A549 treated with ZK216348 at 1 μM for 4 hours (cell line): ENCODE measurements around the gene OR7G2. TPM values are rescaled to one million over a fixed set of nuclear protein-coding genes. Genes with fewer than 3 reads are reported as not detected.

Experiments used
- total RNA-seq: library from RNA; stranded (reverse); fragments of 200-300 nt; extraction: Qiagen RNA extraction; gene quantifications from 5 replicates; pipeline ENCODE4 v1.2.3, GENCODE V29; 2022; ENCODE audit warnings: low read depth

The OR7G2 gene
- total RNA-seq = not detected in 5 replicates

DNA sequence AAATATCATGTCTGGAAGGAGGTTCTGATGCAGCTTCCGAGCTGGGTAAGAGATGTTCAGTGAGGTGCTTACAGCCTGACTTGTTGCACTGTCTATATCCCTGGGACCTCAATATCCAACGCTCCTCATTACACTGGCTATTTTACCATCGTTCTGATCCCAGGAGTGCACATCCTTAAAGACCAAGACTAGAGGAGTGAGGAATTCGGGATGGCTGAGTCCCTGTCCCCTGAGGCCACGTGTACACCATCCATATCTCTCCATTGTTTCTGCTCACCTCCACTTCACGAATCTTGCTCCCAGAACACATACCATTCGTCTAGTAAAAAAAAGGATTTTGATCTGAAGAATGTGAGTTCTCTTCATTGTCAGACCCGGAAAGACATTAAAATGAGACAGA is at the start of gene OR7G2:
OR7G2 (minus strand) TSS at position 101 of the 400 bp plus-strand sequence. CDS start 4,232 bp downstream, outside the sequence.

GRCh38 chr19:9140159-9140874 is 33.0 kb upstream of the OR7G2 start, which contains the start of gene ZNF317:
Gene ZNF317 (plus strand): TSS chr19:9140397. CDS start chr19:9156017, 15,620 bp downstream.

GRCh38 chr19:9126900-9127405 is 19.7 kb upstream of the OR7G2 start, which contains the start of gene OR7G3:
Gene OR7G3 (minus strand): TSS chr19:9126950. CDS start chr19:9126950, 0 bp downstream.

DNA sequence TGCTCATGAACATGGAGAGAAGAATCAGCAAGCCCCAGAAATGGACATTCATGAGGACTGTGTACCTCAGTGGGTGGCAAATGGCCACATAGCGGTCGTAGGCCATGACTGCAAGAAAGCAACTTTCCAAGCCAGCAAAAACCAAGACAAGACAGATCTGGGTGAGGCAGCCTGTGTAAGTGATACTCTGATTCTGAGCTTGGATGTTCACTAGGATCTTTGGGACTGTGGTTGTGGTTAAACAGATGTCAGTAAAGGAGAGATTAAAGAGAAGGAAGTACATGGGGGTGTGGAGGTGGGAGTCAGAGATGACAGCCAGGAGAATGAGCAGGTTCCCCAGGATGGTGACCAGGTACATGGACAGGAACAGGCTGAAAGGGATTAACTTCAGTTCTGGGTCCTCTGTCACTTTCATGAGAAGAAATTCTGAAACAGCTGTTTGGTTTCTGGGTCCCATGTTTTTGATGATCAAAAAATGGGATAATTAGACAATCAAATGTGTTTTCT is 8.1 kb upstream of the OR7G2 start, which contains the start of gene OR7G1:
OR7G1 (minus strand) TSS at position 457 of the 507 bp plus-strand sequence; CDS start at position 457, 0 bp downstream.

GRCh38 chr19:9086761-9087160 is 20.5 kb downstream of the OR7G2 start, which contains the start of gene OR1M1:
Gene OR1M1 (plus strand): TSS chr19:9087061. CDS start chr19:9093245, 6,184 bp downstream.

Other genes with a start within 250 kb of the OR7G2 start
- under 0.01 to 0.09 TPM (median 0.06 TPM) in 4 of 5 replicates, not detected in the other for gene MUC16, start 97.1 kb downstream of the OR7G2 start, total RNA-seq
- not detected in 5 replicates for gene OR1M1, start 20.4 kb downstream of the OR7G2 start, total RNA-seq
- not detected in 5 replicates for gene OR7G1, start 8.3 kb upstream of the OR7G2 start, total RNA-seq
- gene OR7G3, start 19.5 kb upstream of the OR7G2 start, total RNA-seq = not detected in 5 replicates
- gene ZNF317, start 32.9 kb upstream of the OR7G2 start, total RNA-seq = 16.4 to 20.9 TPM (median 18.9 TPM) in 5 replicates
- gene OR7D2, start 71.5 kb upstream of the OR7G2 start, total RNA-seq = not detected in 5 replicates
- not detected in 5 replicates for gene OR7D4, start 112.1 kb upstream of the OR7G2 start, total RNA-seq
- not detected in 5 replicates for gene OR7E24, start 143.5 kb upstream of the OR7G2 start, total RNA-seq
- gene ZNF699, start 202.4 kb upstream of the OR7G2 start, total RNA-seq = 1.1 to 2.0 TPM (median 1.4 TPM) in 5 replicates
- 4.8 to 7.3 TPM (median 5.8 TPM) in 5 replicates for gene ZNF559, start 216.7 kb upstream of the OR7G2 start, total RNA-seq